D721Med (cell line): ENCODE measurements around the gene LRRC74B.

ENCODE experiments used
- DNase-seq: peaks from one replicate; pipeline ENCODE4 v3.0.0; 2011; ENCODE audit warnings: low spot score; ENCODE audit not compliant: insufficient read length
- FAIRE-seq: peaks from 2 replicates; lab custom pipeline; 2011; peaks lifted over from hg19 to GRCh38; lab: Jason Lieb, UNC
- TF ChIP-seq, protein P1 (sequence below): IDR thresholded peaks from 2 replicates; pipeline ENCODE4 v1.5.1; 2012; ENCODE audit warnings: mild to moderate bottlenecking, control low read depth; ENCODE audit not compliant: insufficient read depth; ENCODE audit errors: missing control alignments

Gene LRRC74B

GRCh38 chr22:21074102-21074715 is 28.5 kb downstream of the LRRC74B start:
- TF ChIP-seq, protein P1, sequence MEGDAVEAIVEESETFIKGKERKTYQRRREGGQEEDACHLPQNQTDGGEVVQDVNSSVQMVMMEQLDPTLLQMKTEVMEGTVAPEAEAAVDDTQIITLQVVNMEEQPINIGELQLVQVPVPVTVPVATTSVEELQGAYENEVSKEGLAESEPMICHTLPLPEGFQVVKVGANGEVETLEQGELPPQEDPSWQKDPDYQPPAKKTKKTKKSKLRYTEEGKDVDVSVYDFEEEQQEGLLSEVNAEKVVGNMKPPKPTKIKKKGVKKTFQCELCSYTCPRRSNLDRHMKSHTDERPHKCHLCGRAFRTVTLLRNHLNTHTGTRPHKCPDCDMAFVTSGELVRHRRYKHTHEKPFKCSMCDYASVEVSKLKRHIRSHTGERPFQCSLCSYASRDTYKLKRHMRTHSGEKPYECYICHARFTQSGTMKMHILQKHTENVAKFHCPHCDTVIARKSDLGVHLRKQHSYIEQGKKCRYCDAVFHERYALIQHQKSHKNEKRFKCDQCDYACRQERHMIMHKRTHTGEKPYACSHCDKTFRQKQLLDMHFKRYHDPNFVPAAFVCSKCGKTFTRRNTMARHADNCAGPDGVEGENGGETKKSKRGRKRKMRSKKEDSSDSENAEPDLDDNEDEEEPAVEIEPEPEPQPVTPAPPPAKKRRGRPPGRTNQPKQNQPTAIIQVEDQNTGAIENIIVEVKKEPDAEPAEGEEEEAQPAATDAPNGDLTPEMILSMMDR, result no peak
- DNase-seq, result no peak
- no peak for FAIRE-seq

GRCh38 chr22:21075516-21076138 is 29.9 kb downstream of the LRRC74B start:
- no peak for DNase-seq
- FAIRE-seq, result no peak
- TF ChIP-seq, protein P1, result no peak

DNA sequence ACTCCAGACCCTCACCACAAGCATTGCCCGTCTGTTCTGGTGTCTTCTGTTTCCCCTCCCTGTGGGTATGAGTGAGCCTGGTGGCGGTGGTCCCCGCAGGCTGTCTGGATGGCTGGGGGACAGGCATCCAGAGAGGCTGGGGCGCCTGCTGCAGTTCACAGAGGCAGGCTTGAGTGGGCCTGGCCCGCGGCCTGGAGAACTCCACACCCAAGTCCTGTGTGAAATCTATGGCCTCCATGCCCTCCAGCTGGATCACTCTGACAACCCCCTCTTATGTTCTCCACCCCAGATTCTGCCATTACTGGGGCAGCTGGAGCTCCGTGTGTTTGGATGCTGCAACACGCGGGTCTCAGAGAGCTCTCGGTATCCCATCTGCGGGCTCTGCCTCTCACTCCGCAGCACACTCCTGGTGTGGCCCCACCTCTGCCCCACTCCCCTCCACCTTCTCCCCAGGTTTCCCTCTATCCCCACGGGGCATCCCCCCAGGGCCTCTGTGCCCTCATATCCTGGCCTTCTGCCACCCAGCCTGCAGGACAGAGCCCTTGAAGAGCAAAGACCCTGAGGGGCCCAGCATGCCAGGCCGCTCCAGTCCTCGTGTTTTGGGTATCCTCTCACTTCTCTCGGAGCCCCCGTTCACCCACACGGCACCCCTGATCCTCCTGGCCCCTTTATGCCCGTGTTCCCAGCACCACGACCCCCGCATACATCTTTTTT is 31.3 kb downstream of the LRRC74B start:
- TF ChIP-seq, protein P1, result no peak
- FAIRE-seq, result no peak
- DNase-seq, result no peak

GRCh38 chr22:21077884-21078508 is 32.2 kb downstream of the LRRC74B start:
- TF ChIP-seq, protein P1, result no peak
- no peak for DNase-seq
- FAIRE-seq, result no peak

- FAIRE-seq (no peak), DNase-seq (no peak)
- TF ChIP-seq, protein P1, result no peak
These were observed 33.2 kb downstream of the LRRC74B start for GRCh38 chr22:21078916-21079315.

- DNase-seq, result no peak
- TF ChIP-seq, protein P1, result no peak
- FAIRE-seq, result no peak
These were observed 33.7 kb downstream of the LRRC74B start for GRCh38 chr22:21079493-21079892.
